Esophagus squamous epithelium (tissue), 4 donors: Measurements from ENCODE around the gene CNTN1.

Experiments
- CTCF ChIP-seq, 6 experiments: fragments of 450-650 bp in 4 of 6; fragments of 200-600 bp in 2 of 6; sonication (generic) in 2 of 6; IDR thresholded peaks; one replicate each; pipeline ENCODE4 v1.5.1; 2016 to 2019; ENCODE audit warnings: antibody characterized with exemption in 6 of 6, mild to moderate bottlenecking in 4 of 6, moderate library complexity in 4 of 6
- POLR2A ChIP-seq, 4 donors: fragments of 450-650 bp; IDR thresholded peaks; one replicate each; pipeline ENCODE4 v1.6.1; 2017; ENCODE audit warnings: antibody characterized with exemption in 4 of 4, mild to moderate bottlenecking in 4 of 4, moderate library complexity in 3 of 4

GRCh38 chr12:40775661-40776060 is 83.4 kb downstream of the CNTN1 start:
- TF ChIP-seq CTCF (IDR thresholded peaks at IDR 0.05): no peak
- no peak for TF ChIP-seq POLR2A (IDR thresholded peaks at IDR 0.05)
